GM21576 (cell line): ENCODE data around the gene VPREB3.

ENCODE experiments used
- ATAC-seq: cut with Tn5 transposase; IDR thresholded peaks from one replicate; pipeline ENCODE4 v1.9.1; 2021; ENCODE audit warnings: mild to moderate bottlenecking, moderate library complexity; ENCODE audit not compliant: unreplicated experiment

Gene VPREB3

GRCh38 chr22:23783265-23784150 lies 29.3 kb upstream of the VPREB3 start:
- no peak for ATAC-seq

GRCh38 chr22:23782703-23783102 lies 28.5 kb upstream of the VPREB3 start:
- no peak for ATAC-seq

- ATAC-seq = no peak
Measured at GRCh38 chr22:23782252-23782651, 28.0 kb upstream of the VPREB3 start.

GRCh38 chr22:23781511-23782183 lies 27.4 kb upstream of the VPREB3 start:
- ATAC-seq = no peak

GRCh38 chr22:23781065-23781464 lies 26.8 kb upstream of the VPREB3 start:
- no peak for ATAC-seq

GRCh38 chr22:23780146-23780748 lies 26.0 kb upstream of the VPREB3 start:
- no peak for ATAC-seq

- ATAC-seq = no peak
Measured at GRCh38 chr22:23779731-23780130, 25.5 kb upstream of the VPREB3 start.

- no peak for ATAC-seq
Measured at GRCh38 chr22:23779083-23779482, 24.9 kb upstream of the VPREB3 start.

- ATAC-seq = no peak
Measured at GRCh38 chr22:23778577-23778900, 24.3 kb upstream of the VPREB3 start.

GRCh38 chr22:23777776-23778576 lies 23.8 kb upstream of the VPREB3 start:
- ATAC-seq = no peak

- ATAC-seq = no peak
Measured at GRCh38 chr22:23775779-23776375, 21.7 kb upstream of the VPREB3 start.

GRCh38 chr22:23774922-23775436 lies 20.8 kb upstream of the VPREB3 start:
- ATAC-seq = no peak

GRCh38 chr22:23774114-23774921 lies 20.1 kb upstream of the VPREB3 start:
- no peak for ATAC-seq

GRCh38 chr22:23773483-23774113 lies 19.4 kb upstream of the VPREB3 start:
- ATAC-seq = no peak

GRCh38 chr22:23772649-23773473 lies 18.6 kb upstream of the VPREB3 start, which contains the start of gene MMP11:
Gene MMP11 (plus strand): TSS chr22:23772849. CDS start chr22:23772871, 22 bp downstream.
- no peak for ATAC-seq

GRCh38 chr22:23772315-23772648 lies 18.1 kb upstream of the VPREB3 start:
- no peak for ATAC-seq

- ATAC-seq = no peak
Measured at GRCh38 chr22:23769321-23769965, 15.2 kb upstream of the VPREB3 start.
